Smooth muscle cell (in vitro differentiated cells): Measurements from ENCODE around the gene GGACT. TPM values are rescaled to one million over a fixed set of nuclear protein-coding genes. Genes with fewer than 3 reads are reported as not detected.

Source experiments
- DNase-seq: peaks from one replicate; lab custom pipeline; 2025; ENCODE audit not compliant: unreplicated experiment; lab: John Stamatoyannopoulos, UW
- H2AFZ ChIP-seq: fragments of 200-600 bp; sonication (generic); 2 replicates; pipeline ENCODE4 v1.6.0; 2016; ENCODE audit warnings: antibody characterized with exemption, low read depth, mild to moderate bottlenecking
- H3F3A ChIP-seq: fragments of 200-600 bp; sonication (generic); 2 replicates; pipeline ENCODE4 v1.6.0; 2017; ENCODE audit warnings: antibody characterized with exemption, low read depth
- H3K27ac ChIP-seq: fragments of 200-600 bp; sonication (generic); 2 replicates; pipeline ENCODE4 v1.5.1; 2016; ENCODE audit warnings: low read depth, mild to moderate bottlenecking
- H3K27me3 ChIP-seq: fragments of 200-600 bp; sonication (generic); 2 replicates; pipeline ENCODE4 v1.6.1; 2016; ENCODE audit warnings: low read depth, mild to moderate bottlenecking
- H3K36me3 ChIP-seq: fragments of 200-600 bp; sonication (generic); 2 replicates; pipeline ENCODE4 v1.5.1; 2016; ENCODE audit warnings: low read depth
- H3K4me1 ChIP-seq: fragments of 200-600 bp; sonication (generic); 2 replicates; pipeline ENCODE4 v1.5.1; 2016; ENCODE audit warnings: low read depth
- H3K4me2 ChIP-seq: fragments of 200-600 bp; sonication (generic); 2 replicates; pipeline ENCODE4 v1.6.0; 2016; ENCODE audit warnings: mild to moderate bottlenecking
- H3K4me3 ChIP-seq: fragments of 200-600 bp; sonication (generic); 2 replicates; pipeline ENCODE4 v1.5.1; 2016; ENCODE audit warnings: mild to moderate bottlenecking
- H3K79me2 ChIP-seq: fragments of 200-600 bp; sonication (generic); 2 replicates; pipeline ENCODE4 v1.6.0; 2016; ENCODE audit warnings: low read depth, mild to moderate bottlenecking
- H3K9ac ChIP-seq: fragments of 200-600 bp; sonication (generic); 2 replicates; pipeline ENCODE4 v1.6.0; 2016; ENCODE audit warnings: low read depth
- H3K9me3 ChIP-seq: fragments of 200-600 bp; sonication (generic); replicated peaks from 2 replicates; pipeline ENCODE4 v1.5.1; 2016; ENCODE audit warnings: low read depth
- H4K20me1 ChIP-seq: fragments of 200-600 bp; sonication (generic); 2 replicates; pipeline ENCODE4 v1.6.0; 2016; ENCODE audit warnings: low read depth
- CTCF ChIP-seq: fragments of 200-600 bp; sonication (generic); IDR thresholded peaks from 2 replicates; pipeline ENCODE4 v1.5.1; 2017; ENCODE audit warnings: borderline replicate concordance, mild to moderate bottlenecking, antibody characterized with exemption; ENCODE audit not compliant: insufficient read depth, poor library complexity, severe bottlenecking
- WGBS: methylation state at CpG from one replicate; pipeline ENCODE4 v1.1.7; 2016; ENCODE audit warnings: low lambda C conversion rate; 5-methylcytosine and 5-hydroxymethylcytosine counted together
- polyA plus RNA-seq: library from polyadenylated mRNA; unstranded; fragments of >200 nt; fragmentation: Nextera tagmentation; extraction: Ambion mirVana; gene quantifications from 2 replicates; pipeline ENCODE4 v1.2.1, GENCODE V29; 2016
- total RNA-seq: library from RNA; depleted of rRNA; stranded (reverse); fragments of >200 nt; gene quantifications from 2 replicates; pipeline ENCODE4 v1.2.3, GENCODE V29; 2014

Gene GGACT
- total and polyA plus RNA-seq, 2 experiments from 2014 or later, result 2.5 to 7.1 TPM

DNA sequence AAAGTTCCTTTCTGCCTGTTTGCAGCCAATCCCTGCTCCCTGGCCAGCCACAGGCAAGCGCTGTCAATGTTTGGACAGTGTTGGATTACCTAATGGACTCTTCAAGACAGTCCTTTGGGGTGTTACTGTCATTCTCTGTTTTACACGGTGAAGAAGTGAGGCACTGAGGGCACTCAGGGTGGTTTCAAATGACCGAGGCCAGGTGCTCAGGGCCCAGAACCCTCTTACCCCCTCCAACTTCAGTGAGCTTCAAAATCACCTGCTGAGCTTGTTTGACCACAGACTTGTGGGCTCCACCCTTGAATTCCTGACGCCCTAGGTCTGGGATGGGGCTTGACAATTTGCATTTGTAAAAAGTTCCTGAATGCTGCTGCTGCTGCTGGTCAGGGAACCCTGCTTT lies 97.9 kb downstream of the GGACT start:
- WGBS, result 42% methylated on average over 4 of the region's 4 CpGs
- H3K4me2 ChIP-seq, result no peak overlapping the region

GRCh38 chr13:100485265-100485664 lies 103.3 kb downstream of the GGACT start:
- Histone ChIP-seq H3K27ac (no peak overlapping the region), H3K4me3 (no peak overlapping the region), H3K4me1 (peaks cover under 1% of the 10 kb centered on the region), H3K36me3 (no peaks in the 10 kb centered on the region), H3K79me2 (no peaks in the 10 kb centered on the region), H4K20me1 (no peaks in the 10 kb centered on the region), H3K9ac (no peak overlapping the region), H3K4me2 (no peak overlapping the region), H3F3A (no peaks in the 10 kb centered on the region), H3K27me3 (no peaks in the 10 kb centered on the region), H3K9me3 (no peaks in the 10 kb centered on the region), H2AFZ (no peak overlapping the region)
- 91% methylated on average over 2 of the region's 2 CpGs for WGBS
- TF ChIP-seq CTCF, result no peak
- DNase-seq, result no peak

More for the DNA sequence above, 97.9 kb downstream of the GGACT start:
- H2AFZ ChIP-seq, result no peak overlapping the region
- no peaks in the 10 kb centered on the region for H4K20me1 ChIP-seq
- no peaks in the 10 kb centered on the region for H3K9me3 ChIP-seq
- no peaks in the 10 kb centered on the region for H3K36me3 ChIP-seq
- no peak overlapping the region for H3K9ac ChIP-seq
- peaks cover 6% of the 10 kb centered on the region for H3F3A ChIP-seq
- H3K4me3 ChIP-seq, result no peak overlapping the region
- no peaks in the 10 kb centered on the region for H3K27me3 ChIP-seq
- H3K27ac ChIP-seq, result no peak overlapping the region
- no peaks in the 10 kb centered on the region for H3K79me2 ChIP-seq
- DNase-seq, result no peak
- H3K4me1 ChIP-seq, result peaks cover 13% of the 10 kb centered on the region
- no peak for TF ChIP-seq CTCF

DNA sequence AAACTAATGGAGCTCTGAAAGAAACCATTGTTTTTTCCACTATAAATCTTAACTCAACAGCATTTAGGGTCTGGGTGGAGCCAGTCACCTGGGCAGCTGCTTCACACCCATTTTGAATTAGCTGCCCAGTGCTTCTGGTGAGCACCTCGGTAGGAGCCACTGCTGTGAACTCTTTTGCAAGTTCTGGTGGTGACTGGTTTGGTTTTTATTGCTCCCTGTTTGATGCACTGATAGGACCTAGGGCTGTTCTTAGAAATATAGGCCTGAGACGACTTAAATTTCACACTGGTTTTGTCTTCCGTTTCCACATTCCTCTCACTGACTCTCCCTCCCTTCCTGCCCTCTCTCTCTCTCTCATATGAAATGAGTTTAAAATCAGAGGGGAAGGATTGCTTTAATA lies 103.9 kb downstream of the GGACT start:
- Histone ChIP-seq H3K79me2 (no peaks in the 10 kb centered on the region), H3K4me1 (no peaks in the 10 kb centered on the region), H3F3A (no peaks in the 10 kb centered on the region), H3K36me3 (no peaks in the 10 kb centered on the region), H2AFZ (no peak overlapping the region), H3K4me3 (no peak overlapping the region), H3K27me3 (no peaks in the 10 kb centered on the region), H4K20me1 (no peaks in the 10 kb centered on the region), H3K4me2 (no peak overlapping the region), H3K9ac (no peak overlapping the region), H3K27ac (no peak overlapping the region), H3K9me3 (no peaks in the 10 kb centered on the region)
- no peak for TF ChIP-seq CTCF
- no peak for DNase-seq
- 31% methylated on average over 3 of the region's 3 CpGs for WGBS

DNA sequence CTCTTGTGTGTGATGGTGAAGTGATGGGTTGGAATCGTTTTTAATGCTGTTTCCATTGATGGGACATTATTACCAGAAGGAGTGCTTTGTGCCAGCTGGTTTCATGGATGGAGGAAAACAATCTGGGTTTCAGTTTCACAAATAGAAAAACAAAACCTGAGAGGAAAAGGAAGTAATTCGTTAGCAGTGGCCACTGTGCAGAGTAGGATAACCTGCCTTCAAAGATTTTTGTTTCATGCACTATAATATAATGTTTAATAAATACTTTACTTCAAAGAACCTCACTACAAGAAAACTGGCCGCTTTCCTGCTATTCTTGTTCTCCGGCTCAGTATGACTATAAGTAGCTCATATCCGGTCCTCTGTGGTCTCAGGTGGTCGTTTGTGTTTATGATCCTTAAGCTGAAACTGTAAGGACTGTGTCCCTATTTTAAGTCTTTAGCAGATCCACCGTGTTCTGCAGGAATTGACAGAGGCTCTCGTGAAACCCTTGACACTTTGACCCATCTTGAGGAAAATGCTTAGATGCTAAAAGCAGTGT lies 104.7 kb downstream of the GGACT start:
- no peak overlapping the region for H3K4me2 ChIP-seq
- 85% methylated on average over 8 of the region's 8 CpGs for whole genome bisulfite sequencing

More for the DNA sequence above, 104.7 kb downstream of the GGACT start:
- DNase-seq, result no peak
- H3F3A ChIP-seq, result no peaks in the 10 kb centered on the region
- no peaks in the 10 kb centered on the region for H3K36me3 ChIP-seq
- H3K4me1 ChIP-seq, result no peaks in the 10 kb centered on the region
- no peak overlapping the region for H3K27ac ChIP-seq
- no peaks in the 10 kb centered on the region for H3K9me3 ChIP-seq
- TF ChIP-seq CTCF, result no peak
- no peak overlapping the region for H2AFZ ChIP-seq
- no peak overlapping the region for H3K9ac ChIP-seq
- no peak overlapping the region for H3K4me3 ChIP-seq
- H4K20me1 ChIP-seq, result no peaks in the 10 kb centered on the region
- H3K27me3 ChIP-seq, result no peaks in the 10 kb centered on the region
- no peaks in the 10 kb centered on the region for H3K79me2 ChIP-seq
